MM.1S (cell line): ENCODE results near the gene IQSEC1.

Experiments used
- DNase-seq: peaks from one replicate; pipeline ENCODE4 v3.0.0-alpha.2; 2015
- H2AFZ ChIP-seq: fragments of 300-600 bp; sonication (generic); 2 replicates; pipeline ENCODE4 v1.6.0; 2016; ENCODE audit warnings: antibody characterized with exemption, low read length
- H3F3A ChIP-seq: fragments of 300-600 bp; sonication (generic); 2 replicates; pipeline ENCODE4 v1.6.1; 2016; ENCODE audit warnings: mild to moderate bottlenecking, antibody characterized with exemption, low read length, moderate library complexity, mixed read lengths; ENCODE audit not compliant: insufficient read depth
- H3K27ac ChIP-seq: fragments of 300-600 bp; sonication (generic); 2 replicates; pipeline ENCODE4 v1.5.1; 2016; ENCODE audit warnings: mild to moderate bottlenecking, low read length
- H3K27me3 ChIP-seq: fragments of 300-600 bp; sonication (generic); replicated peaks from 2 replicates; pipeline ENCODE4 v1.6.0; 2016; ENCODE audit warnings: low read length; ENCODE audit not compliant: insufficient read depth
- H3K36me3 ChIP-seq: fragments of 300-600 bp; sonication (generic); replicated peaks from 2 replicates; pipeline ENCODE4 v1.6.1; 2016; ENCODE audit warnings: mild to moderate bottlenecking, low read length, mixed read lengths; ENCODE audit not compliant: insufficient read depth
- H3K4me1 ChIP-seq: fragments of 300-600 bp; sonication (generic); 2 replicates; pipeline ENCODE4 v1.6.1; 2016; ENCODE audit warnings: low read length, mixed read lengths
- H3K4me2 ChIP-seq: fragments of 300-600 bp; sonication (generic); 2 replicates; pipeline ENCODE4 v1.6.0; 2016; ENCODE audit warnings: low read depth, low read length
- H3K4me3 ChIP-seq: fragments of 300-600 bp; sonication (generic); 2 replicates; pipeline ENCODE4 v1.5.1; 2016; ENCODE audit warnings: low read length, mixed read lengths
- H3K79me2 ChIP-seq: fragments of 300-600 bp; sonication (generic); 2 replicates; pipeline ENCODE4 v1.6.1; 2016; ENCODE audit warnings: mixed run types, low read length, mixed read lengths
- H3K9ac ChIP-seq: fragments of 300-600 bp; sonication (generic); 2 replicates; pipeline ENCODE4 v1.6.1; 2016; ENCODE audit warnings: low read length, mixed read lengths
- H3K9me2 ChIP-seq: fragments of 300-600 bp; sonication (generic); replicated peaks from 2 replicates; pipeline ENCODE4 v1.6.1; 2016; ENCODE audit warnings: mild to moderate bottlenecking, low read length, mixed read lengths; ENCODE audit not compliant: insufficient read depth
- H3K9me3 ChIP-seq: fragments of 300-600 bp; sonication (generic); replicated peaks from 2 replicates; pipeline ENCODE4 v1.6.1; 2016; ENCODE audit warnings: mild to moderate bottlenecking, low read length, mixed read lengths; ENCODE audit not compliant: insufficient read depth
- H4K20me1 ChIP-seq: fragments of 300-600 bp; sonication (generic); 2 replicates; pipeline ENCODE4 v1.6.1; 2016; ENCODE audit warnings: mild to moderate bottlenecking, low read length, moderate library complexity, mixed read lengths; ENCODE audit not compliant: insufficient read depth
- CTCF ChIP-seq: fragments of 300-600 bp; sonication (generic); IDR thresholded peaks from 2 replicates; pipeline ENCODE4 v1.5.1; 2016; ENCODE audit warnings: antibody characterized with exemption, low read length, mixed read lengths
- EZH2 ChIP-seq: fragments of 300-600 bp; sonication (generic); optimal IDR thresholded peaks from 2 replicates; pipeline ENCODE3; 2017; ENCODE audit warnings: low read depth, mild to moderate bottlenecking, antibody characterized with exemption, low read length, mixed read lengths
- EZH2phosphoT487 ChIP-seq: fragments of 300-600 bp; sonication (generic); IDR thresholded peaks from 2 replicates; pipeline ENCODE4 v1.6.1; 2018; ENCODE audit warnings: antibody characterized with exemption, low read length

Gene IQSEC1

GRCh38 chr3:13053420-13053819 is 19.8 kb downstream of the IQSEC1 start:
- TF ChIP-seq EZH2 (no peak), CTCF (no peak), EZH2phosphoT487 (no peak)
- Histone ChIP-seq H3K27me3 (no peaks in the 10 kb centered on the region), H3K79me2 (no peaks in the 10 kb centered on the region), H3K36me3 (no peaks in the 10 kb centered on the region), H3K9me3 (no peaks in the 10 kb centered on the region), H3K27ac (no peak overlapping the region), H3K9ac (no peak overlapping the region), H4K20me1 (no peaks in the 10 kb centered on the region), H2AFZ (no peak overlapping the region), H3K4me3 (no peak overlapping the region), H3K4me1 (no peaks in the 10 kb centered on the region), H3F3A (no peaks in the 10 kb centered on the region), H3K4me2 (no peak overlapping the region), H3K9me2 (no peaks in the 10 kb centered on the region)
- DNase-seq: no peak

GRCh38 chr3:13052191-13052820 is 20.9 kb downstream of the IQSEC1 start:
- Histone ChIP-seq H3K4me2 (no peak overlapping the region), H3K9me2 (no peaks in the 10 kb centered on the region), H3K4me1 (no peaks in the 10 kb centered on the region), H2AFZ (no peak overlapping the region), H3F3A (no peaks in the 10 kb centered on the region), H3K9me3 (no peaks in the 10 kb centered on the region), H3K9ac (no peak overlapping the region), H3K79me2 (no peaks in the 10 kb centered on the region), H3K27me3 (no peaks in the 10 kb centered on the region), H4K20me1 (no peaks in the 10 kb centered on the region), H3K4me3 (no peak overlapping the region), H3K36me3 (no peaks in the 10 kb centered on the region), H3K27ac (no peak overlapping the region)
- DNase-seq: no peak
- TF ChIP-seq CTCF: no peak
- TF ChIP-seq EZH2: no peak
- TF ChIP-seq EZH2phosphoT487: no peak

- Histone ChIP-seq H3K9ac (no peak overlapping the region), H3K4me2 (no peak overlapping the region), H3F3A (no peaks in the 10 kb centered on the region), H3K36me3 (no peaks in the 10 kb centered on the region), H4K20me1 (no peaks in the 10 kb centered on the region), H3K27me3 (no peaks in the 10 kb centered on the region), H3K4me3 (no peak overlapping the region), H3K4me1 (no peaks in the 10 kb centered on the region), H3K27ac (no peak overlapping the region), H3K9me2 (no peaks in the 10 kb centered on the region), H3K9me3 (no peaks in the 10 kb centered on the region), H2AFZ (no peak overlapping the region), H3K79me2 (no peaks in the 10 kb centered on the region)
- TF ChIP-seq CTCF: no peak
- no peak for DNase-seq
These were observed 21.6 kb downstream of the IQSEC1 start for GRCh38 chr3:13051581-13051980.
